GM18519 (cell line): Measurements from ENCODE around the gene SEZ6L.

ENCODE experiments used
- ATAC-seq: cut with Tn5 transposase; IDR thresholded peaks from one replicate; pipeline ENCODE4 v1.9.1; 2021; ENCODE audit warnings: mild to moderate bottlenecking, moderate library complexity; ENCODE audit not compliant: unreplicated experiment, low FRiP score

Gene SEZ6L

GRCh38 chr22:26291940-26292666 is 122.8 kb downstream of the SEZ6L start:
- ATAC-seq, result no peak

- ATAC-seq, result no peak
Measured at GRCh38 chr22:26292667-26292995, 123.4 kb downstream of the SEZ6L start.

GRCh38 chr22:26295563-26296126 is 126.4 kb downstream of the SEZ6L start:
- no peak for ATAC-seq

GRCh38 chr22:26298605-26299310 is 129.5 kb downstream of the SEZ6L start:
- ATAC-seq, result no peak

GRCh38 chr22:26302726-26303125 is 133.5 kb downstream of the SEZ6L start:
- ATAC-seq, result no peak

- no peak for ATAC-seq
Measured at GRCh38 chr22:26303475-26303874, 134.2 kb downstream of the SEZ6L start.

GRCh38 chr22:26304730-26305129 is 135.5 kb downstream of the SEZ6L start:
- no peak for ATAC-seq

- no peak for ATAC-seq
Measured at GRCh38 chr22:26308467-26308866, 139.2 kb downstream of the SEZ6L start.

- ATAC-seq, result no peak
Measured at GRCh38 chr22:26310616-26311015, 141.4 kb downstream of the SEZ6L start.

- no peak for ATAC-seq
Measured at GRCh38 chr22:26313291-26313690, 144.0 kb downstream of the SEZ6L start.

- ATAC-seq, result no peak
Measured at GRCh38 chr22:26314171-26314570, 144.9 kb downstream of the SEZ6L start.

- no peak for ATAC-seq
Measured at GRCh38 chr22:26314656-26315055, 145.4 kb downstream of the SEZ6L start.

GRCh38 chr22:26316732-26317285 is 147.5 kb downstream of the SEZ6L start:
- ATAC-seq, result no peak

- no peak for ATAC-seq
Measured at GRCh38 chr22:26318975-26319374, 149.7 kb downstream of the SEZ6L start.

- ATAC-seq, result no peak
Measured at GRCh38 chr22:26320447-26320846, 151.2 kb downstream of the SEZ6L start.

- ATAC-seq, result no peak
Measured at GRCh38 chr22:26321469-26321913, 152.2 kb downstream of the SEZ6L start.

- ATAC-seq, result no peak
Measured at GRCh38 chr22:26322179-26322905, 153.1 kb downstream of the SEZ6L start.

- ATAC-seq, result no peak
Measured at GRCh38 chr22:26323013-26323412, 153.8 kb downstream of the SEZ6L start.

GRCh38 chr22:26324150-26324549 is 154.9 kb downstream of the SEZ6L start:
- no peak for ATAC-seq

GRCh38 chr22:26325641-26326040 is 156.4 kb downstream of the SEZ6L start:
- ATAC-seq, result no peak

- no peak for ATAC-seq
Measured at GRCh38 chr22:26326803-26327202, 157.5 kb downstream of the SEZ6L start.
